Stimulated activated CD4-positive, alpha-beta T cell treated with anti-CD3 and anti-CD28 coated beads, Interleukin-15, amount 100 ng/mL, for 24 hours (primary cell): ENCODE data around the gene PPP4C.
A peak's percentile ranks its signal among the peaks of the same experiment; 100 is the strongest.
"Not testable (repeated sequence)": the region's sequence is repeated elsewhere in the genome, so short reads cannot be mapped to it uniquely, and the experiment has no call there.

Experiments
- DNase-seq: peaks from one replicate; pipeline ENCODE4 v3.0.0-alpha.2; 2020

Gene PPP4C

GRCh38 chr16:30075503-30076275 is at the start of gene PPP4C:
TSS of gene PPP4C (plus strand) at chr16:30075994. CDS start at chr16:30076378, 384 bp downstream.
- DNase-seq, result peak; percentile 95

DNA sequence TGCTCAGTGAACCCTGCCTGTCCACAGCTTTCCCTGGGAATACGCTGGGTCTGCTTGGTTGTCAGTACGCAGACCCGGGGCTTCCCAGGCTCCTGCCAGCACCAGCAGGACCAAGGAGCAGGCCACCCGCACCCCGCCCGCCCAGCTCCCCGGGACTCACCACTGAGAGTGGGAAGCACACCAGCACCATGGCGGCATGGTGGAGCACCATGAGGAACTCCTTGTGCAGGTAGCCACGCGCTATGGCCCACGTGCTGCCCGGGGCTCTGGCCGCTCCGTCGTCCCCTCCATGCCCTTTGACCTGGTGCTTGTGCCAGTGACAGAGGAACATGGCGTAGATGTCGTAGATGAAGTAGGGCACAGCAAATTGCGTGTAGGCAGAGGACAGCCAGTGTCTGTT is 49.3 kb upstream of the PPP4C start:
- no peak for DNase-seq

DNA sequence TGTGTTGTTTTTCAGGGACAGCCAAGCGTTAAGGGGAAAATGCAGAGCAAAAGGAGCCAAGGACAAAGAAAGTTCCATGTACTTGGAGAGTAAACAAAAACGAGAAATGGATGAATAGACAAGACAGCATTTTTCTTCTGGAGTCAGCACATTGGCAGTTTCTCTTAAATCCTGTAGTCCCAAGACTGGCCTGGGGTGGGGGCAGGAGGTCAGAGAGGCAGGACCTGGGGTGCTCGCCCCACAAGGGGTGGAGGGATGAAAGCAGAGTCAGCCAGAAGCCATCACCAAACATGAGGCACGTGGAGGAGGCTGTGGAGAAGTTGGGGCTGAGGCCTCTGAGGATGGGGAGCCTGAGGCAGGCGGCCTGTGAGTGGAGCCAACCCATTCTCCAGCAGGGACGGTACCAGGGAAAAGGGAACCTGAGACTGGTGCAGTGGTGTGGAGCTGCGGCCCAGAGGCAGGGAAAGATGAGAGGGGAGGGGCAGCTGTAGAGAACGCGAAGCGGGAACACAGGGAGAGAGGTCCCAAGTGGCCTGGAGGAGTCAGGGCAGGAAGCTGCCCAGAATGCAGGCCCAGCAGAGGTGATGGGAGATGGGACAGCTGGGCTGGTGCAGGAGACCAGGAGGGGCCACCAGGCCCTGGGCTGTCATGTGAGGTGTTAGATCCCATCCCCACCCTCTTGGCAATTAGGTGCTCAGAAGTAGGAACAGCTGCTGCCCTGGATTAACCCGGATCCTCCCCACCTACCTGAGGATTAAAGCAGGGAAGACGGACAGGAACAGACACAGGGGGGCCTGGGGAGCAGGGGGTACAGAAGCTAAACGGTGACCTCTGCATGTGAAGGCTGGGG is 48.0 kb upstream of the PPP4C start:
- DNase-seq, result no peak

DNA sequence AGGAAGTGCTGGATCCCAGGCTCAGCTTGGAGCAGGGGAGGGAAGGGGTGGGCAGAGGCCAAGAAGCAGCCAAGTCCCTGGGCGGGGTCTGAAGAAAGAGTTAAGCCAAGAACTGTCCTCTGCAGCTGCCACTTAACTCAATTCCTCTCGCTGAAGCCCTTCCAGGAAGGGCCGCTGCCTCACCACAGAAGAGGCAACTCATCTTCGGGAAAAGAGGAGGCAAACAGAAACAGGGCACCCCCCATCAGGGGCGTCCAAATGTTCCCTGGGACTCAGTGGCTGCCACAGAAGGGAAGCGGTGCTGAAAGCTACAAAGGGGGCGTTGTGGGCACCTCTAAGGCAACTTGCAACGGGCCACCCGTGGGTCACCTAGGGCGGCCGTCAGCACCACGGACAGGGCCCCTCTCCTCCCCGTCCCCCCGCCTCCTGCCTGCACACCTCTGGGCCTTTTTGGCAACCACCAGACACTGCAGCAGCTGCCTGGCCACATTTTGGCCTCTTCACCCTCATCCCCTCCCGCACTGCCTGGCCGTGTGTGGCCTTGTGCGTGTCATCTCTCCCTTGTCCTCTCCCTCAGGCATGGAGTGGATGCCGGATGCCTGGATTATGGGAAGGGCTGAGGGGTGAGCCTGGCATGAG is 47.2 kb upstream of the PPP4C start:
- DNase-seq, result peak; percentile 29

DNA sequence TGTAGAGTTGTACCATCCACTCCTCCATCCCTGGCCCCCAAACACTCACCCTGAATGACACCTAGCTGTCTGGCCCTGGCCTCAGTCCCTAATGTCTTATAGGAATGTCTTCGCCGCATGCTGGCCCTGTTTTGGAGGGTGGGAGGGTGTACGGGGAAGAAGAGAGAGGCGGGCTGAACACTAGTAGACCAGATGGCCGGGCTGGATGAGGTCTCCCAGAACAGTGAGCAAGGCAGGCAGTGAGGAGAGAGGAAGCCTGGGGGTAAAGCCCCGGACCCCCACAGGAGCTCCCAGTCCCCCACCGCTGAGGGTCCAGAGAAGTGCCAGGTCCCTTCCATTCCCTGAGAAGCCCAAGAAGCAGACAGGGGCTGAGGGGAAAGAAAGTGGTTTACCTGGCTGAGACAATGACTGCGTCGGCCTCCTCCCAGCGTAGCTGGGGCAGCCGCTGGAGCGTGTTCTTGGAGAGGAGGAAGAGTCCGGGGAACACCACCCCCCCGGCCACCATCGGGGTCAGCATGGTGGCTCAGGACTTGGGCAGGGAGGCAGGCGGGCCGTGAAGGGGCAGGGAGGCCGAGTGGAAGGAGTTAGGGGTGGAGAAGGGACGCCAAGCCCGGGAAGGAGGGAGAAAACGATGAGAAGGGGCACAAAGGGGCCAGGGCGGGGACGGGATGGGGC is 45.6 kb upstream of the PPP4C start:
- DNase-seq, result no peak

- DNase-seq, result no peak
These were observed 44.9 kb upstream of the PPP4C start, which contains the start of gene TLCD3B for GRCh38 chr16:30030841-30031413. TSS of gene TLCD3B (minus strand) at chr16:30031271. CDS start at chr16:30030527, 744 bp downstream.

DNA sequence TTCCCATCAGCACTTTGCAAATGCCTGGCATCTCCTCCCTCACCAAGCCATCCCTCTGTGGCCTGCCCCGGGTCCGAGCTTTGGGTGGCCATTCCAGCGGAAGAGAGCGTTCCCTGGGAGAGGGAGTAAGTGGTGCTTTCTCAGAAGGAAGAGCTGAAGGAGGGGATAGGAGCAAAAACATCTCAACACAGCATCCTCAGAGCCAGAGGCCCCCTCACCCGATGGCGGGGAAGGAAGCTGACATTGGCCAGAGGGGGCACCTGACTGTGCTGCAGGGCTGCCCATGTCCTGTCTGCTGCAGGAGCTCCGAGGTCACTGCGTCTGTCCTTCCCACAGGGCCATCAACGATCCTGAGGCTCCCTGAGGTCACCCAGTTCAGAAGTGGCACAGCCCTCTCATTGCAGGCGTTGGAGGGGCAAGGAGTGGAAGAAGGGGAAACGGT is 44.3 kb upstream of the PPP4C start:
- no peak for DNase-seq

GRCh38 chr16:30032083-30032819 is 43.5 kb upstream of the PPP4C start:
- peak; percentile 74 for DNase-seq

DNA sequence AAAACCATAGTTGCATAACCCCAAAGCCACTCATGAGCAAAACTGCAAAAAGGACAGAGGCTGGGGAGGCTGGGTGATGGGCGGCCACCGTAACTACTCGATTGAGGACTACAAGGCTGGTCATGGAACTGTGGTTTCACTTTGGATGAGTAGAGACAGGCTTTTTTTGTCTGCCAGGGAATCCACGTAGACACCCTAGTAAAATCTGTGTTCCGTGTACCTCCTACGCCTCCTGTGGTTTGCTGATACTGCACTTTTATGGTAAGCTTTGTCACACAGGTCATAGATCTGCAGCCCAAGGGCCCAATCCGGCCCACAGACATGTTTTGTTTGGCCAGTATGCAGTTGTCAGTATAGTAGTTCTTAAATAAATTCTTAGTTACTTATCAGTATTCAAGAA is 42.5 kb upstream of the PPP4C start:
- DNase-seq, result peak; percentile 38

DNA sequence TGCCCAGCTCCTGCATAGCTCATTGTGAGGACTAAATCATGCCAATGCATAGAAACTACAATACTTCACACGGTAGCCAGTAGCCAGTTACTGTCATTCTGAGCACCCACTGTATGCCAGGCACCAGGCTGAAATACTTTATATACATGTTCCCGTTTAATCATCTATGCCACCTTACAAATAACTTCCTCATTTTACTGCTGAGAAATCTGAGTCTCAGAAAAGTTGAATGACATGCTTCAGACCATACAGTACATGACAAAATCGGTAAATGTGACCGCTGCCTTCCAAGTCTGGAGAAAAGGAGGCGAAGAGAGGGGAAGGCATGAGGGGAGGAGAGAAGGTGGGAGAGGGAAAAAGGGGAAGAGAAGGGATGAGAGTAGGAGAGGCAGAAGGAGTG is 35.6 kb upstream of the PPP4C start:
- DNase-seq, result no peak

- not testable (repeated sequence) for DNase-seq
These were observed 35.1 kb upstream of the PPP4C start for GRCh38 chr16:30040690-30041089.

GRCh38 chr16:30041841-30042240 is 34.0 kb upstream of the PPP4C start:
- DNase-seq, result no peak

- DNase-seq, result no peak
These were observed 29.6 kb upstream of the PPP4C start for GRCh38 chr16:30046178-30046577.

DNA sequence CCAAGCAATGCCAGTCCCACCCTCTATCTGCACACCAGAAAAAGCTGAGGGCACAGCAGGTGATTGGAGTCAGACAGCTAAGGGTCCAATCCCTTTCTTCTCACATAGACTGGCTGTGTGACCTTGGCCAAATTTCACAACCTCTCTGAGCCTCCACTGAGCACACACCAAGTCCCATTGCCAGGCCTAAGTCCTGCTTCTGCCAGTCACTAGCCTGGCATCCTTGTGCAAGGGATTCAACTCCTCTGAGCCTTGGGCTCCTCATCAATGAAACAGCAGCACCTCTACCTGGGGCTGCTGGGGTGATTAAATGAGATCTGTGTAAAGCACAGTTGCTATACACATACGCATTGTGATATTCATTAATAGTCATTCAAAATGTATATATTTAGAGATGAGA is 29.2 kb upstream of the PPP4C start:
- DNase-seq, result no peak

- DNase-seq, result no peak
These were observed 25.9 kb upstream of the PPP4C start for GRCh38 chr16:30049871-30050270.

DNA sequence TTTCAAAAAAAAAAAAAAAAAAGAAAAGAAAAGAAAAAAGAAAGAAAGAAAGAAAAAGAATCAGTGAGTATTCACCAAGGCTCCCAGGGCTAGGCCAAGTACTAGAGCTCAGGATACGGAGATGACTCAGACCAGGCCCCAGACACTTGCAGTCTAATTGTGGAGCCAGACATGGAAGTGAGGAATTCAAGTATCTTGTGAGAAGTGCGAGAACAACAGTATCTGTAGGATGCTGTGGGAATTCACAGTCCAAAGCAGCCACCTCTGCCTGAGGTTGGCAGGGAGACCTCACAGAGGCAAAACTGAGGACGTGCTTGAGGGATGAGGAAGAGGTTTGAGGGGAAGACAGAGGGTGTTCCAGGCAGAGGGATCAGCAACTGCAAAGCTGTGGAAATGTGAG is 24.3 kb upstream of the PPP4C start:
- no peak for DNase-seq

DNA sequence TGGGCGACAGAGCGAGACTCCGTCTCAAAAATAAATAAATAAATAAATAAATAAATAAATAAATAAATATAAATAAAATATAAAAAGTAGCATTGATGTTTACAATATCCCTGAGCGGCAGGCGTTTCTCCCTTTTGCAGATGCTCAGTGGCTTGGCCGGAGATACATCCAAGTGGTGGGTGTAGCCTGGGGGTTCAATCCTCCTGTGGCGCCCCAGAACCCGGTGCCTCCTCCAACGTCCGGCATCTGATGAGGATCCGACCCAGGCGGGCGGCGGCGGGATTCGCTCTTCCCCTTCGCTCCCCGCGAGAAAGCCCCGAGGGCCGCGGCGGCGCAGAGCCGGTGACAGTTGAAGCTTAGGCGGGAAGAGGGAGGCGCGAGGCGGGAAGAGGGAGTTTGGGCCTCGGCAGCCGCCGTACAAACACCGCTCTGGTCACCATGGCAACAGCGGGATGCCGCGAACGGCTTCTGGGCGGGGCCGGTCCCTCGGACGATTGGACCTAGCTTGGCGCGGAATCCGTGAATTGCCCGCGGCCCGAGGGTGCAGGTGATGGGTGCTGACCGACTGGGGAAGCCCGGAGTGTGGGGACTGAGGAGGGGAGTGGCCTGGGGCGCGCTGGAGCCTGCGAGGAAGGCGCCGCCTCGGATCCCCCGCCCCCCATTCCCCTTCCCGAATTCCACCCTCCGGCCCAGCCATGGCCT is 23.0 kb upstream of the PPP4C start:
- peak; percentile 96 for DNase-seq

DNA sequence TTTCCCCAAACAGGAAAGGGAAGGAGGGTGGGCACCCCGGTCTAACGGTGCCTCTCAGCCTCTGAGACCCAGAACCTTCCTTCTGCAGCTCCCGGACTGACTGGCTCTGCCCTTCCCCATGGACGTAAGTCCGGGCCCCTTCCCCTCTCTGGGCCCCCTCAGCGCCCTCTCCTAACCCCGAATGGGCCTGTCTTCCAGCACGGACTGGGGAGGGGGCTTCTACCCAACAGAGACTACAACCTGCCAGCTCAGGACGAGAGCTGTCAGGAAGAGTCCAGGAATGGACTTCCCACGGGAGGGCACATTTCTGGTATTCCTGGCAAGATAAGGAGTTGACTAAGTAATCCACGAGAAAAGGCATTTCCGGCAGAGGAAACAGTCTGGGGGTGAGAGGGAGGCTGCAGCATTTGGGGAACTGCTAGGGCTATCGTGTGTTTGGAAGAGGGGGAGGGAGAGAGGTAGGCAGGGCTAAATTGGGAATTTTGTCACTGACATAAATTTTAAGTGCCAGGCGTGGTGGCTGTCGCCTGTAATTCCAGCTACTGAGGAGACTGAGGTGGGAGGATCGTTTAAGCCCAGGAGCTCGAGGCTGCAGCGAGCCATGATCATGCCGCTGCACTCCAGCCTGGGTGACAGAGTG is 22.3 kb upstream of the PPP4C start:
- peak; percentile 16 for DNase-seq

DNA sequence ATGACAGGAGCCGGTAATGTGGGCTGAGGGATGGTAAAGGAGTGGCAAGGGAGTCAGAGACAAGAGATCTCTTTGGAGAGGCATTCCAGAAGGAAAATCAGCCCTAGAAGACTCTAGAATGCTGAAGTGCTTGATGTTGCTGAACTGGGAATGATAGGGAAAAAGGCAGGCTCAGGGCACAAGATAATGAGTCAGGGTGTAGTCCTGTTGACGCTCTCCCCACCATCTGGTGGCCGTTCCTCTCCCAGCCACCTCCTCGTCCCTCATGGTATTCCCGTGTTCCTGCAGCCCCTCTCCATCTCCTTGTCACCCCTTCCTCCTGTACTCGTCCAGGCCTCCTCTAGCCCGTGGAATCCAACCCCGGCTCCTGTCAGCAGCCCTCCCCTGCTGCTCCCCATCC is 21.3 kb upstream of the PPP4C start:
- DNase-seq, result no peak

- peak; percentile 74 for DNase-seq
These were observed 20.7 kb upstream of the PPP4C start for GRCh38 chr16:30054959-30055553.
